Upper lobe of left lung (tissue), 6 donors: Measurements from ENCODE around the gene KIF7. TPM values are rescaled to one million over a fixed set of nuclear protein-coding genes. Genes with fewer than 3 reads are reported as not detected.

Experiments
- ATAC-seq, 2 donors: fragments of 200-7000 bp; cut with Tn5 transposase; one replicate each; pipeline ENCODE4 v1.9.1; 2022; ENCODE audit warnings: mild to moderate bottlenecking in 2 of 2, moderate library complexity in 2 of 2; ENCODE audit not compliant: low FRiP score in 2 of 2
- DNase-seq, 2 donors: peaks; one replicate each; pipeline ENCODE4 v3.0.0-alpha.2; 2019 to 2020
- H3K27ac ChIP-seq, 4 donors: fragments of 200-600 bp; sonication (generic); one replicate each; pipeline ENCODE4 v1.5.1; 2016 to 2019
- H3K27me3 ChIP-seq, 4 donors: fragments of 200-600 bp; sonication (generic); one replicate each; pipeline ENCODE4 v1.5.1; 2017 to 2019
- H3K36me3 ChIP-seq, 4 donors: fragments of 200-600 bp; sonication (generic); one replicate each; pipeline ENCODE4 v1.5.1; 2016 to 2019
- H3K4me1 ChIP-seq, 4 donors: fragments of 200-600 bp; sonication (generic); one replicate each; pipeline ENCODE4 v1.5.1; 2018 to 2019
- H3K4me3 ChIP-seq, 4 donors: fragments of 200-600 bp; sonication (generic); one replicate each; pipeline ENCODE4 v1.5.1; 2017 to 2019; ENCODE audit warnings: mild to moderate bottlenecking in 2 of 4, moderate library complexity in 1 of 4
- H3K9me3 ChIP-seq, 4 donors: fragments of 200-600 bp; sonication (generic); one replicate each; pipeline ENCODE4 v1.5.1; 2018 to 2019
- CTCF ChIP-seq, 6 experiments: fragments of 450-650 bp in 4 of 6; fragments of 200-600 bp in 2 of 6; sonication (generic) in 2 of 6; IDR thresholded peaks; one replicate each; pipeline ENCODE4 v1.5.1; 2016 to 2019; ENCODE audit warnings: antibody characterized with exemption in 6 of 6
- EP300 ChIP-seq, 4 donors: sonication (generic); formaldehyde crosslinking; IDR thresholded peaks; one replicate each; pipeline ENCODE4 v1.5.1; 2017; ENCODE audit warnings: antibody characterized with exemption in 4 of 4, control low read depth in 2 of 4
- POLR2A ChIP-seq, 4 donors: fragments of 450-650 bp; IDR thresholded peaks; one replicate each; pipeline ENCODE4 v1.5.1; 2016 to 2017; ENCODE audit warnings: antibody characterized with exemption in 4 of 4, mild to moderate bottlenecking in 2 of 4
- POLR2AphosphoS5 ChIP-seq, 2 donors: sonication (generic); formaldehyde crosslinking; IDR thresholded peaks; one replicate each; pipeline ENCODE4 v1.5.1; 2017; ENCODE audit warnings: antibody characterized with exemption in 2 of 2
- WGBS, 2 donors: methylation state at CpG; one replicate each; pipeline ENCODE4 v1.1.5; 2017 to 2018; 5-methylcytosine and 5-hydroxymethylcytosine counted together
- total RNA-seq, 6 donors: library from RNA; depleted of rRNA in 4 of 6; stranded (reverse); fragments of >200 nt in 4 of 6; gene quantifications; one replicate each; pipeline versions ENCODE4 v1.1.0 to v1.2.1, GENCODE V29; 2016 to 2021
- donor health status: DM: no; HTN: no; CAD: no; lungs with moderate emphysema.
- donor health status: DM: no; HTN: yes; CAD: no; lungs with severe emphysema.

KIF7 gene
- total RNA-seq, 6 donors from 2014 or later, result 1.4 to 4.7 (median 3.2) TPM

- H3K36me3 ChIP-seq, result no peaks in the 10 kb centered on the region
- DNase-seq, result no peak
- H3K27me3 ChIP-seq, result no peaks in the 10 kb centered on the region
- no peak overlapping the region for H3K4me3 ChIP-seq
- no peaks in the 10 kb centered on the region for H3K9me3 ChIP-seq
- H3K4me1 ChIP-seq, result peaks cover 0 to 1% (median under 1%) of the 10 kb centered on the region in 4 donors
- no peak for ATAC-seq
- no peak overlapping the region for H3K27ac ChIP-seq
- TF ChIP-seq EP300 (IDR thresholded peaks at IDR 0.05), result no peak
- WGBS, 2 donors, result 87 to 91% methylated on average over 9 to 12 of the region's 12 CpGs
These were observed 15.8 kb upstream of the KIF7 start for GRCh38 chr15:89670971-89671560.

DNA sequence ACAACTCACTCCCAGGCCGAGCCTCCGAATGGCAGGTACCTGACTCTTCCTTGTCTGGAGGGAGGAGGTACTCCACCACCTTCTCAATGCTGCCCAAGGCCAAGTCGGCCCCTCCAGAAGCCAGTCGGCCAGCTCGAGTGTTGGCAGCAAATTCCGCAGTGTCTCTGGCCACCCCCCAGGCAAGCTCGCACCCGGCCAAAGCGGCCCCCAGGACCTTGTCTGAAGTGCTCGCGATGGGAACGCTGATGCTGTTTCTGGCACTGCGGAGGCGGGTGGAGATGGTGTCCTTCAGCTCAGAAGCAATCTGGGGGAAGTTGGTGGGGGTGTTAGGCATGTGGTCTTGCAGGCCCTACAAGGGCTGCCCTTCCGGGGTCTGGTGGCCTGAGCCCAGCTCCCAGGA, 14.7 kb upstream of the KIF7 start:
- 90 to 95% methylated on average over 8 to 15 of the region's 15 CpGs for WGBS, 2 donors
- Histone ChIP-seq H3K27me3 (no peaks in the 10 kb centered on the region), H3K27ac (no peak overlapping the region), H3K4me1 (peaks cover 0 to 12% (median 9%) of the 10 kb centered on the region in 4 donors), H3K9me3 (no peaks in the 10 kb centered on the region), H3K4me3 (no peak overlapping the region), H3K36me3 (no peaks in the 10 kb centered on the region)
- DNase-seq (peak in 1 of 2 donors; percentile 68), ATAC-seq (no peak)
- TF ChIP-seq EP300 (IDR thresholded peaks at IDR 0.05), result no peak
- no peak for TF ChIP-seq POLR2A (IDR thresholded peaks at IDR 0.05)
- no peak for TF ChIP-seq POLR2AphosphoS5 (IDR thresholded peaks at IDR 0.05)
- TF ChIP-seq CTCF (IDR thresholded peaks at IDR 0.05), result no peak

- 75 to 91% methylated on average over 8 to 9 of the region's 9 CpGs for WGBS, 2 donors
- TF ChIP-seq EP300 (IDR thresholded peaks at IDR 0.05) (no peak), CTCF (IDR thresholded peaks at IDR 0.05) (no peak), POLR2A (IDR thresholded peaks at IDR 0.05) (no peak), POLR2AphosphoS5 (IDR thresholded peaks at IDR 0.05) (no peak)
- Histone ChIP-seq H3K27ac (no peak overlapping the region), H3K9me3 (no peaks in the 10 kb centered on the region), H3K4me1 (peaks cover 0 to 16% (median 14%) of the 10 kb centered on the region in 4 donors), H3K36me3 (no peaks in the 10 kb centered on the region), H3K4me3 (no peak overlapping the region), H3K27me3 (no peaks in the 10 kb centered on the region)
- ATAC-seq (no peak), DNase-seq (peak in 1 of 2 donors; percentile 48)
These were observed 14.1 kb upstream of the KIF7 start for GRCh38 chr15:89669309-89669865.

DNA sequence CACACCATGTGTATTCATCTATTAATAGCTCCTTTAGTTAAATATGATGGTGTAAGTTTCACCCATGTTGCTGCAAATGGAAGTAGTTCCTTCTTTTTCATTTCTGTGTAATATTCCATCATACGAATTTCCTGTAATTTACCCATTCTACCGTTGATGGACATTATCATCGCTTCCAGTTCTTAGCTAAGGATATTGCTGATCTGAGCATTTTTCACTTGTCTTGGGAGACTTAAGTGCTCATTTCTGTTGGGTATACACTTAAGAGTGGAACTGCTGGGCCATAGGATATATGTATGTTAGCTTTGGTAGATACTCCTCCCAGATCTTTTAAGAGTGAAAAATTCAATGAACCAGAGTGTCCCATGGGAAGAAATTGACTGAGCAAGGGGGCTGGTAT, 12.9 kb upstream of the KIF7 start:
- Histone ChIP-seq H3K27me3 (no peaks in the 10 kb centered on the region), H3K4me1 (peaks cover 0 to 16% (median 14%) of the 10 kb centered on the region in 4 donors), H3K36me3 (no peaks in the 10 kb centered on the region), H3K27ac (no peak overlapping the region), H3K4me3 (no peak overlapping the region), H3K9me3 (no peaks in the 10 kb centered on the region)
- no peak for ATAC-seq
- 96 to 100% methylated on average over 3 of the region's 3 CpGs for WGBS, 2 donors
- TF ChIP-seq POLR2A (IDR thresholded peaks at IDR 0.05) (no peak), CTCF (IDR thresholded peaks at IDR 0.05) (no peak), POLR2AphosphoS5 (IDR thresholded peaks at IDR 0.05) (no peak)
- no peak for DNase-seq

- no peak overlapping the region for H3K27ac ChIP-seq
- no peak overlapping the region for H3K4me3 ChIP-seq
- no peaks in the 10 kb centered on the region for H3K27me3 ChIP-seq
- TF ChIP-seq CTCF (IDR thresholded peaks at IDR 0.05) (no peak), POLR2A (IDR thresholded peaks at IDR 0.05) (no peak), POLR2AphosphoS5 (IDR thresholded peaks at IDR 0.05) (no peak)
- no peaks in the 10 kb centered on the region for H3K36me3 ChIP-seq
- peak in 1 of 2 donors; percentile 66 for DNase-seq
- ATAC-seq, result no peak
- H3K9me3 ChIP-seq, result no peaks in the 10 kb centered on the region
- H3K4me1 ChIP-seq, result peaks cover 0 to 21% (median 16%) of the 10 kb centered on the region in 4 donors
- 95 to 96% methylated on average over 3 to 7 of the region's 7 CpGs for WGBS, 2 donors
These were observed 12.4 kb upstream of the KIF7 start for GRCh38 chr15:89667706-89667960.
